Activated CD4-positive, alpha-beta T cell treated with anti-CD3 and anti-CD28 coated beads for 24 hours (primary cell): ENCODE data around the gene PLK2.

Experiments used
- DNase-seq, 2 donors: peaks; one replicate each; pipeline ENCODE4 v3.0.0-alpha.2; 2020; ENCODE audit warnings: low read depth in 2 of 2

The PLK2 gene

DNA sequence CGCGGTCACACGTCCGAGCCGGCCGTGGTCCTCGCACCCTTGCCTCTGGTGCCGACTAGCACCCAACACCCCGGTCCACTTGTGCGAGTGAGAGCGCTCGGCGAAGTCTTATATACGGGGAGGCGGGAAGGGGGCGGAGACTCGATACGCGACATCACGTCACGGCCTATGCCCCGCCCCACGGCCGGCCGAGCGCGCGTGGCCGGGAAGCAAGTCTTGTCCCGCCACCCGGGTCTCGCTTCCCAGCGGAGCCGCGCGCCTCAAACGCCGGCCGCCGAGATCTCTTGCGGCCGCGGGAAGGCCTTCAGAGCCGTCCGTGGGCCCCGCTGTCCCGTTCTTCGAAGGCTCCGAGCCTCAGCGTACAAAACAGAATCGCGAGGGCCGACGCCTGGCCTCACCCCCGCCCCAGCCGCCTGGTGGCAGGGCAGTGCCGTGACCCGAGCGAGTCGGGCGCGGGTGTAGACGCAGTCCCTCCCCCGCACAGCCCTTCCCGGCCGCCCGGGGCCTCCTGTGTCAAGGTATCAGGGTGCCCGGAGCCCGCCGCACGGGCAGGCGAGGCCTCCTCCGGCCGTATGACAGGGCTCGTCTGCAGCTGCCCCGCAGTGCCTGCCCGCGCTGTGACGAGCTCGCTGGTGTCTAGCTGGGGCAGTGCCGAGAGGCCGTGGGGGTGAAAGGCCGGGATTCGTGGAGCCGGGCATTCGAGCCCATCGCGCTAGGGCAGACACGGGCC lies at the start of gene PLK2:
Gene PLK2, minus strand, starts transcription at position 85 of the 730 bp plus-strand sequence. CDS start 127 bp downstream, outside the sequence.
- DNase-seq = peak; percentile 78 to 88

DNA sequence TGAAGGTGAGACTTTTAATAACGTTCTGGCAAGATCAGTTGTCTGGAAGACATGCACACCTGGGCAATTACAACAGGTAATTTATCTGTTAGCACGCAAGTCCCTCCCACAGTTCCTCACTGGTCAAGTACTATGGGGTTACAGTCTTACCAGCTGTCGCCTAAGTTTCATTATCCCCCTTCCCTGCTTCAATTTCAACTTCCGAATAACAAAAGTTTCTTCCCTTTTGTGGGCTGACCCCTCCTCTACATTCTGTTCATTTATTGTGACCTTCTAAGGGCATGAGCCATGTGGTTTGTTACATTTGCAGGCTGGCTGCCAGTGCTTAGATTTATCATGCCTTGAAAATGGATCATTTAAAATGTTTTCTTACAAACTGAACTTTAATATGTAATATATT lies 47.8 kb upstream of the PLK2 start:
- no peak for DNase-seq

DNA sequence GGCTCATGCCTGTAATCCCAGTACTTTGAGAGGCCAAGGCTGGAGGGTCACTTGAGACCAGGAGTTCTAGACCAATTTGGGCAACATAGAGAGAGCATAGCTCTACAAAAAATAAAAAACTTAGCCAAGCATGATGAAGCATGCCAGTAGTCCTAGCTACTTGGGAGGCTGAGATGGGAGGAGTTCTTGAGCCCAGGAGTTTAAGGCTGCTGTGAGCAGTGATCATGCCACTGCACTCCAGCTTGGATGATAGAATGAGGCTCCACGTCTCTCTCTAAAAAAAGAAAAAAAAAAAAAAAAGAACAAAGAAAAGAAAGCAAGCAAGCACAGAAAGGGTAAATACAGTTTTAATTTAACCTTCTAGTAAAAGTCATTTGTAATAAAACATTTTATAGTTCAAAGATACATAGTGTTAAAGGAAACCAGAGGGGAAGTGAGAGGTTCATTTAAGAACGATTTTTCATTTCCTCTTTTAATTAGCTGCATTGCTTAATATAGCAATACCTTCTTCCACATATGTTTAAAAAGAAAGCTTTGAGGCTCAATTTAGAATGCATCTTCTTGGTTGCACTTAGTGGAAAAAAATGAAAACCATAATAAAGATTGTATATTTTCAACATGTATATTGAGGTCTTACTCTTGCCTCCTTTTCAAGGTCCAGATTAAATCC lies 46.2 kb upstream of the PLK2 start:
- DNase-seq = no peak

DNA sequence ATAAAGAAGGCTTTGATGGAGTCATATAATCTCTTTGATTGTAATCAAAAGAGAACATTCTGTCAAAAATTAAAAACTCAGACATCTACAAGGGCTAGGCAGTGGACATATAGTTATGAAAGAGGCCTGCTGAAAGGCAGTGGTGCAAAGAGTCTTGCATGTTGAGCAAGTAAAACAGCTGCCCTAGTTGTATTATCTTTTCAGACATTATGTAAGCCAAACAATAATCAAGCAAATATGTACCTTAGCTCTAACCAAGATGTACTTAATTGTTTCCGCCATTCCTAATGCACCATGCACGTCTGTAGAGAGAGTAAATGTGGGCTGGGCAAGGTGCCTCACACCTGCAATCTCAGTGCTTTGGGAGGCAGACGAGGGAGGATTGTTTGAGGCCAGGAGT lies 45.6 kb upstream of the PLK2 start:
- DNase-seq = no peak

DNA sequence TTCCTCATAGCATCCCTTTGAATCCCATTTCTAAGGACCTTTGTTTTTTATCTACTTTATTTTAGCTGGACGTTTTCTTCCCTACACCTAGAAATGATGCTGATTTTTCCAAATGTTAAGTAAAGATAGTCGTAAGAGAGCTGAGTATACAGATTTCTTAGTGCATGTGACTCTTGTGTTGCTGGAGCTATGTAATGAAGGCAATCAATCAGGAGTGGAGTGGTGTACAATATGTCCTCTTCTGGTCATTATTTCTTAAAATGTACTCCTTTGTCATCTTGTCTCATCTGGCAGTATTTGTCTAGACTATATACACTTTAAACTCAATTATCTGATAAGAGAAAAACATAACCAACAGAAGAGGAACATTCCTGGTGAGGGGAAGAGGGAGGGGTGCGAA lies 44.9 kb upstream of the PLK2 start:
- no peak for DNase-seq

DNA sequence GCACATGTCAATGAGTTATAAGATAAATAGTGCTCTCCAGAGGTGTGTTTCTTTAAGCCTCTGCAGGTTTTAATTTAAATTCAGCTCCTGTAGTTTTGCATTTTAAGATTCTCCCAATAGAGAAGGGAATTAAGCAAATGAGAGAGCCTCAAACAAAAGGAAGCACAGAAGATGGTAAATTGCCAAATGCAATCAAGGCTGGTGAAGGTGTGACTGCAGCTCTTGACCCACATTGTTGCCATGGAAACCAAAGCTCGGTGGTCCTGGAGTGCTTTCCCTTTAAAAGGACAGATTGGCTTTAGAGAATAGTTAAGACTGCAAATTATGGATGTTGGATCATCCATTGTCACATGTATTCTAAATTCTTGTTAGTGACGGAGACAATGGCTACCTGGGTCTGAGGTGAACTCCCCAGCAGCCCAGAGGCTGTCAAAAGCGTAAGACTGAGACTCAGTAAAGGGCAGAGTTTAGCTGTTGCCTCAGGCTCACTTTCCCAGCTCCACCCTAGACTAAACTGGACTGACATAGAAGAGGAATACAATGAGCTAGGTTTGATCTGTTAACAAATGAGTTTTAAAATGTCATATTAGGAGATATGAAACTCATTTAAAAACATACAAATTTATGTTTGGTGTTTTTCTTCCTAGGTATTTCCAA lies 43.6 kb upstream of the PLK2 start:
- DNase-seq = no peak

DNA sequence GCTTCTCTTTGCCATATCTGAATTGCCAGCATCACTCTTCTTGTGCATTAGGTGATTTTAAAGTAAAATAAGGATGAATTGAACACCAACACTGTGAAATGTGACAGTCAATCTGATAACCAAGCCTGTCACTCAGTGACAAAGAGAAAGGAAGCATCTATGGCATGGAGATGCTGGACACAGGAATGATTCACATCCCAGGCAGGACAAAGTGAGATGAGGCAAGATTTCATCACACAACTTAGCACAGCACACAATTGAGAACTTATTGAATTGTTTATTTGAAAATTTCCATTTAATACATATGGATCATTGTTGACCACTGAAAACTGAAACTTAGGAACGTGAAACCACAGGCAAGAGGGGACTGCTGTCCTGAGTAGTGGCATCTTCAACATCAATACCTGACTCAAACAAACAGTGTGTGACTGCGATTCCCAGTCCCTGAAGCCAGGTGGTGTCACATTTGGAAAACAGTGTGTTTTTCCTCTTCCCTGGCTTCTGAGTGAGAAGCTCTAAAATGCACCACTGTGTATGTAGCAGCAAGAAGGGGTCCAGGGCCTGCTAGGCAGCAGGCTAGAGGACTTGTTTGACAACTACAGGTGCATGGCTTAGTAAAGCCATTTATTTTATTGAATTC lies 42.0 kb upstream of the PLK2 start:
- DNase-seq = no peak

DNA sequence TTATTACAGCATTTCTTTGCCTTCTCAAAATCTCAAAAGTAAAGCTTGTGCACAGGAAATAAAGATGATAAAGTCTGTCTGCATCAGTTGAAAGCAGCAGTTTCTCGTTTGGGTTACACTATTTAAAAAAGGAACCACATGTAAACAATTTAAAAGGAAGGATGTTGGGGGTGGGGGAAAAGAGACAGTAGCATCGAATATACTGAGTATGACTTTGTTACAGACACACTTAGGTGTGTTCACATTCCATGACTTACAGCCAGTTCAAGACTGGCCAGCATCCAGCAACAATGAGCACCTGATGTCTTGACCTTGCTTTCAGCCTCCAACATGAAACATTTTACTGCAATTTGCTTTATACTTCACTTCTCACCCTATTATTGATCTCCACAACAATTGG lies 40.1 kb upstream of the PLK2 start:
- no peak for DNase-seq

DNA sequence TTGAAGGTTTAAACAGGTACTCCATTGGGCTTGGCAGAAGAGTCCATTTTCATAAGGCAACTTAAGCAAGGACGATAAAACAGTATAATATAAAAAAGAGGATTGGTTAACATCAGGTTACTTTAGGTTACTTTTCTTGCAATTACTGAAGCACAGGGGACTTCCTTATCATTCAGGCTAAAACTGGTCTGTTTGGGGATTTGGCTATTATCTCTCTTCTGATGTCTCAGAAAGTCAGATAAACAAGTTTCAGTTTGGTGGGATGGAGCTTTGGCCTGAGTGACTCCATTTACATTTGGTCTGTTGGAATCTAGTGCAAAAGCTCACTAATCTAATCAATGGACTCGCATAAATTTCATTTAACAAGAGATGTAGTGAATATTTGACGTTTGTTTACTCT lies 39.3 kb upstream of the PLK2 start:
- DNase-seq = no peak

DNA sequence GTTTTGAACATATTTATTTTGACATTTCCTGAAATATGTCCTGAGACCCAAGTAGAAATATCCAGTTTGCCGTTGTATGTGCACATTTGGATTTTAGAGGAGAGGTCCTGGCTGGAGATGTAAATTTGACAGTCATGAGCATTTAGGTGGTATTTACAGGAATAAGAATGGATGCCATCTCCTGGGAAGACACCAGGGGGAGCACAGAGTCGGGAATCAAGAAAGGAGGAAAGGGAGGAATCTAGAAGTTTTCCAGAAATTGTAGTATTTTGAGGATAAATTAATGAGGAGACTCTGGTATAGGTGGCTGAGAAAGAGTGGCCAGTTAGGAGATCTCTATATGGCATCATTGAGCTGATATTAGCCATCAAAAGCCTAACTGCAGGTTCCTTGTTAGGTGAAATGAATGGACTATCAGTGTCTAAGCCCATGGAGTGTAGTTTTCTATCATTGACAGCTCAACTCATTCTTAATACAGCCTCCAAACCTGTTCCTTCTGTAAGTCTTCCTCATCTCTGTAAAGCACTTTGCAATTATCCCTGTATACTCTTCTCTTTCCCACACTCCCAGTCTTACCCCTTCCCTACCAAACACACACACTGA lies 38.6 kb upstream of the PLK2 start:
- no peak for DNase-seq

DNA sequence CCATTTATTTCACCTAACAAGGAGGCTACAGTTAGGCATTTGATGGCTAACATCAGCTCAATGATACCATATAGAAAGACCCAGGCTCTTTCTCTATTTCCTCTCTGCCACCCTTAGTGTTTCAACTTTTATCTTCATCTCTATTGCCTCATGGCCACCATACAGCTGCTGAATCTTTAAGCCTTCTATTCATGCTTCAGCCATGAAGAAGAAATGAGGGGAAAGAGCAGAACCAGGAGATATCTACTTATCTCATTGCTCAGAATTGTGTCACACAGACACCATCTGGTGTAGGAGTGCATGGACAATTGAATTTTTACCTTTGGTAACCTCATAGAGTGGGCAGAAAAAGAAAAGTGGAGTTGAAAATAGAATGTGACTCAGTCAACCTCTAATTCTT lies 38.0 kb upstream of the PLK2 start:
- DNase-seq = no peak

DNA sequence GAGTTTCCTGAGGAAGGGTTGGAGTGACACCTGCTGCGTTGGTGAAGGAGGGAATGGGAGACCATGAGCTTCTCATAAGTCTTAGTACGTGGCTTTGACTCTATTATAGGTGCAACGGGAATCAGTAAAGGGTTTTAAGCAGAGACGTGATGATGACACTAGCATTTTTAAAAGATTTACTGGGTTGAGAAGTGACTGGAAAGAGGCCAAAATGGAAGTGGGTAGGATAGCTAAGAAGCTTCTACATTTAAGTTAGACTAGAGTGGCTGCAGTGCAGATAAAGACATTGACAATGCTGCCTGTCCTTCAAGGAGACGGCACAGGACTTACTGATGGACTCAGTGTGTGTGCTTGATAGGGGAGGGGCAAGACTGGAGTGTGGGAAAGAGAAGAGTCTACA lies 37.5 kb upstream of the PLK2 start:
- DNase-seq = no peak

DNA sequence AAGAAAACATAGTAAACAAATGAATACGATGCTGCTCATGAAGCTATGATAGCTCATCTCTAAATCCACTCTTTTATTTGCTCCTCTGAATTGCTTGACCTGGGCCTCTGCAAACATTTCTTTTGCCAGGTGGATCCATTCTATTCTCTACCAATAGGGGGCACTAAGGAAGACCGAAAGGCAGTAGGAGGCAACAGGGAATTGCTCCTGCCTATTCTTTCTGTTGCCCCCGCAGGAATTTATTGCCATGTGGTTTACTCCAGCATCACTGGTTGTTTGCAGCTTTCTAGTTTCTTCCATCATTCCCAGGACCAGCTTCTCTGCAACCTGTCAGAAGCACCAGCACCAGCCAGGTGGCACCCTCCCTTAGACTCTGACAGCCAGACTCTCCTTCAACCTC lies 36.6 kb upstream of the PLK2 start:
- DNase-seq = no peak

DNA sequence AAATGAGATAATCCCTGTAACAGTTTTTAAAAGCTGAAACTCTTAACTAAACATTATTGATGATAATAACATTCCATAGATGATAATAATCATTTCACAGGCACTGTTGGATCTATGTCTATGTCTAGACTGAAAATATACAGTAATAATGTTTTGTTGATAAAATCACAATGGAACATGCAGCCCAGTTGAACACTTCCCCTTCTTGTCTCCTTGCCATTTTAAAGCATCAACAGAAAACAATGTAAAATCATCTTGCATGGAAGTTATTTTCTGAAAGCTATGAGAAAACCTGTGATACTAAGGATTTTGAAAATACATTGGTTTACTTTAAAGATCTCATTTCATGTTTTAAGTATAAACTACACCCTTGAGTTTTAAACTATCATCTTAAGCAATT lies 33.3 kb upstream of the PLK2 start:
- no peak for DNase-seq

DNA sequence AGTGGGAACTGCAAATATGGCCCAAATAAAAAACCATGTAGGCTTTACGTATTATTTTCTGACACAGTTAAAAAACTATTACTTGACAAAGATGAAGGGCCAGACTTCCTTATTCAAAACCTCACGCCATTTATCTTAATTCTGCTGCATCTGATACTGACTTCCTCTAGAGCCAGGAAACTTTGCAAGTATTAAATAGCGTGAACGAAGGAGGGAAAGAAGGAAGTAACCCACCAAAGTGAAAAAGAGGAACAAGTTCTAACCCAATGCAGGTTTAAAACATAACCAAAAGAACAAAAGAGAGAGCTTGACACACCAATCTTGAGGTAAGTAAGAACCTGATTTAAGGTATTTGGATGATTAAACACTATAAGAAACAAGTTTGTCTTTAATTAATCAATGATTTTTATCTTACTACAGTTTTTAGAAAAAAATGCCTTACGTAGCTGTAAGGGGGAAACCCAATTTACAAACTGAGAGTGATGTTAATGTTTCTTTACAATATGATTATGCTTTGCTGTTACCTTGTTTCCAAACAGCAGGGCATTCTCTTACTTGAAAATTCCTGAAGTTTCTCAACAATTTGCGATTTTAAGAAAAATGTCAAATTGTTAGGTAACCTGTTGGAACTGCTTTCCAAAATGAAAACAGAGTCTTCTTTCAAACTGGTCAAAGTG lies 31.5 kb upstream of the PLK2 start, which contains the start of gene GAPT:
Gene GAPT, plus strand, starts transcription at position 220 of the 677 bp plus-strand sequence. CDS start 3,102 bp downstream, outside the sequence.
- no peak for DNase-seq

DNA sequence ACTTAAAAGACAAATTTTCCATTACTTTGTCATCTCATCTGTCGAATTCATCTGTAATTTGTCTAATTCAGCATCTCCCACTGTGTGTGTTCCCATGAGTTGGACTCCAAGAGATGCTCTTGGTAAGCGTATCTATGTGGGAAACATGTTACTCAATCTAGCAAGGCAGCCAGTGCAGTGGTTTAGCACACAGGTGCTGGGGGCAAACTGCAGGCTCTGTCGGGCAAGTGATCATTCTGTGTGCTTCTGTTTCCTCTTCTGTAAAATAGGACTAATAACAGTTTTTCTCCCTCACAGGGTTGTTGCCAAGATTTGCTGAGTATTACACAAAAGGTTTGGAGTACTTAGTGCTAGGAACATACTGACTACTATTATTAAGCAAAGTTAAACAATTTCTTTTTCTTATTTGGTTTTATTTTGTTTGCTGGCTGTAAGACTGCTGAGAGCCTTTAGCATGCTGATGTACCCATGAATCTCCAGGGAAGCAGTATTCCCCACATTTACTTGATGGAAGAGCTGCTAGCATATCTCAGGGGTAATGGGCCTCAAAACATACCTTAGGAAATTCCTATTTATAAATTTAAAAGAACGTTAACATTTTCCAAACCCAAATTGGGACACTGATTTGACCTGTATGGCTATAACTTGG lies 30.6 kb upstream of the PLK2 start:
- no peak for DNase-seq

DNA sequence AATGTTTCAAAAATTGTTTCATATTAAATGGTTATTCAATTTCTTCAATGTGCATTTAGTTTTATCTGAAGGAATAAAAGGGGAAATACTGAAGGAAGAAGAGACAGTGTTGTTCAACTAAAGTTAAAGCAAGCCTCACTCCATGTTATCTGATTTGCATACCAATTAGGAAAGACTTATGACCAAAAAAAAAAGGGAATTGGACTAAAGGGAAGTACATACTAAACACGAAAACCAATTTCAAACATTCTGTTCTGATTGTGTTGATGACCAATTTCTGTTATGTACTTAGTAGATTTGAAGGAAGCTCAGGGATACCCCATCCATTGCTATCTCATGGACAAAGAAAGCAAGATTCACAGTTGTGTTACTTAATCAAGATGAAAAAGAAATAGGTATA lies 26.4 kb upstream of the PLK2 start:
- no peak for DNase-seq

DNA sequence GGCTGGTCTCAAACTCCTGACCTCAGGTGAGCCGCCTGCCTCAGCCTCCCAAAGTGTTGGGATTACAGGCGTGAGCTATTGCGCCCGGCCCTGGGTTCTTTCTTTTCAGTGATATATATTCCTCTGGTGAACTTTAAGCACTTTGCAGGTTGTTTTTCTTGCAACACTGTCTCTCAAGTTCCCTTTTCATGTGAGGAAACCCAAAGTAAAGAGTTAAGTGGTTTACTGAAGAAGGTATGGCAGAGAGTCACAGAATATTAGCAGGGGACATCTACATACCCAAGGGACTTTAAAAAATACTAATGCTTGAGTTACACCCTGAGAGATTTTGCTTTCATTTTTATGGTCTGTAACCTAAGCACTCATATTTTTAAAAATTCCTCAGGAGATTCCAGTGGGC lies 24.6 kb upstream of the PLK2 start:
- no peak for DNase-seq

DNA sequence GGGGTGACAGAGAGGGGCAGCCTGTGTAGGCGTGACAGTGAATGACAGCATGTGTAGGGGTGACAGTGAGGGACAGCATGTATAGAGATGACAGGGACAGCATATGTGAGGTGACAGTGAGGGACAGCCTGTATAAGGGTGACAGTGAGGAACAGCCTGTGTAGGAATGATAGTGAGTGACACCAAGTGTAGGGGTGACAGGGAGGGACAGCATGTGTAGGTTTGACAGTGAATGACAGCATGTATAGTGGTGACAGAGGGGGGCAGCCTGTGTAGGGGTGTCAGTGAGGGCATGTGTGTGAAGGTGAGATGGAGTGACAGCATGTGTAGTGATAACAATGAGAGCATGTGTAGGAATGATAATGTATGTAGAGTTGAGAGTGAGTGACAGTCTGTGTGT lies 22.6 kb upstream of the PLK2 start:
- DNase-seq = no peak

DNA sequence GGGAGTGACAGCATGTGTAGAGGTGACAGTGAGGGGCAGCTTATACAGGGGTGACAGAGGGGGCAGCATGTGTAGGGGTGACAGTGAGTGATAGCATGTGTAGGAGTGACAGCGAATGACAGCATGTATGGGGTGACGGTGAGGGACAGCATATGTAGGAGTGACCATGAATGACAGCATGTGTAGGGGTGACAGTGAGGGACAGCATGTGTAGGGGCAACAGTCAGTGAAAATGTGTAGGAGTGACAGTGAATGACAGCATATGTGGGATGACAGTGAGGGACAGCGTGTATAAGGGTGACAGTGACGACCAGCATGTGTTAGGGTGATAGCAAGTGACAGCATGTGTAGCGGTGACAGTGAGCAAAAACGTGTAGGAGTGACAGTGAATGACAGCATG lies 21.9 kb upstream of the PLK2 start:
- no peak for DNase-seq

DNA sequence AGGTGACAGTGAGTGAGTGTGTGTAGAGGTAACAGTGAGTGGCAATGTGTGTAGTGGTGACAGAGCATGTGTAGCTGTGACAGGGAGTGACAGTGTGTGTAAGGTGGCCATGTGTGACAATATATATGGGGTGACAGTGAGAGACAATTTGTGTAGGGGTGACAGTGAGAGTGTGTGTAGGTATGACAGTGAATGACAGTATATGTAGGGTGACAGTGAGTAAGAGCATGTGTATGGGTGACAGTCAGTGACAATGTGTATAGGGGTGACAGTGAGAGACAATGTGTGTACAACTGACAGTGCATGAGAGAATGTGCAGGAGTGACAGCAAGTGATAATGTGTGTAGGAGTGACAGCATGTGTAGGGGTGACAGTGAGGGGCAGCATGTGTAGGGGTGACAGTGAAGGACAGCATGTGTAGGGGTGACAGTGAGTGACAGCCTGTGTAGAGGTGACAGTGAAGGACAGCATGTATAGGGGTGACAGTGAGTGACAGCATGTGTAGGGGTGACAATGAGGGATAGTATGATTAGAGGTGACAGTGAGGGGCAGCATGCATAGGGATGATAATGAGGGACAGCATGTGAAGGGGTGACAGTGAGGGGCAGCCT lies 21.3 kb upstream of the PLK2 start:
- no peak for DNase-seq
